Cardiac fibroblast (primary cell): ENCODE measurements around the gene ATP11B.

Experiments
- DNase-seq, 2 donors: peaks; one replicate each; pipeline versions ENCODE4 v3.0.0 to v3.0.0-alpha.2; 2010; ENCODE audit warnings: low read depth in 2 of 2
- H3K4me3 ChIP-seq, 2 donors: replicated peaks in 1 of 2; 1 replicate in 1 of 2; 2 replicates in 1 of 2; pipeline ENCODE4 v1.5.1; 2011; ENCODE audit warnings: low read depth in 2 of 2, low read length in 2 of 2, mild to moderate bottlenecking in 2 of 2, moderate library complexity in 1 of 2
- TF ChIP-seq, protein P1 (sequence below): IDR thresholded peaks from one replicate; pipeline ENCODE4 v1.5.1; 2011; ENCODE audit warnings: low read depth, mild to moderate bottlenecking, low read length, inconsistent platforms

The ATP11B gene

DNA sequence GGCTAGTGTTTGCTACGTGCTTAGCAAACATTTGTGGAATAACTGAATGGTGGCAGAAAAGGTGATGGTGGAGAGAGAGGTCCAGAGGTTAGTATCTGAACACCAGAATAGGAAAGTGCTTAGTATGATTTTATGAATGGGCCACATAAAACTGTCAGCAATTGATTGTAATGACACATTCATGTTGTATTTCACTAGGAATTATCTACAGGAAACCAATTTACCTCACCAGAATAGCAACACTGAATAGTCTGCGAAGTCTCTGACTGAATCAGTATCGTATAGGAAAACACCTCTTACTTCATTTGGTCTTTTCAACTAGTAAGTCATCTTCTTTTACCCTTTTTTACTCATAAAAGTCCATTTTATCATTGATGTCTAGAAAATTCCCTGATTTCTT lies 8.2 kb upstream of the ATP11B start:
- no peak overlapping the region for H3K4me3 ChIP-seq
- no peak for DNase-seq
- TF ChIP-seq, protein P1, sequence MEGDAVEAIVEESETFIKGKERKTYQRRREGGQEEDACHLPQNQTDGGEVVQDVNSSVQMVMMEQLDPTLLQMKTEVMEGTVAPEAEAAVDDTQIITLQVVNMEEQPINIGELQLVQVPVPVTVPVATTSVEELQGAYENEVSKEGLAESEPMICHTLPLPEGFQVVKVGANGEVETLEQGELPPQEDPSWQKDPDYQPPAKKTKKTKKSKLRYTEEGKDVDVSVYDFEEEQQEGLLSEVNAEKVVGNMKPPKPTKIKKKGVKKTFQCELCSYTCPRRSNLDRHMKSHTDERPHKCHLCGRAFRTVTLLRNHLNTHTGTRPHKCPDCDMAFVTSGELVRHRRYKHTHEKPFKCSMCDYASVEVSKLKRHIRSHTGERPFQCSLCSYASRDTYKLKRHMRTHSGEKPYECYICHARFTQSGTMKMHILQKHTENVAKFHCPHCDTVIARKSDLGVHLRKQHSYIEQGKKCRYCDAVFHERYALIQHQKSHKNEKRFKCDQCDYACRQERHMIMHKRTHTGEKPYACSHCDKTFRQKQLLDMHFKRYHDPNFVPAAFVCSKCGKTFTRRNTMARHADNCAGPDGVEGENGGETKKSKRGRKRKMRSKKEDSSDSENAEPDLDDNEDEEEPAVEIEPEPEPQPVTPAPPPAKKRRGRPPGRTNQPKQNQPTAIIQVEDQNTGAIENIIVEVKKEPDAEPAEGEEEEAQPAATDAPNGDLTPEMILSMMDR = no peak

DNA sequence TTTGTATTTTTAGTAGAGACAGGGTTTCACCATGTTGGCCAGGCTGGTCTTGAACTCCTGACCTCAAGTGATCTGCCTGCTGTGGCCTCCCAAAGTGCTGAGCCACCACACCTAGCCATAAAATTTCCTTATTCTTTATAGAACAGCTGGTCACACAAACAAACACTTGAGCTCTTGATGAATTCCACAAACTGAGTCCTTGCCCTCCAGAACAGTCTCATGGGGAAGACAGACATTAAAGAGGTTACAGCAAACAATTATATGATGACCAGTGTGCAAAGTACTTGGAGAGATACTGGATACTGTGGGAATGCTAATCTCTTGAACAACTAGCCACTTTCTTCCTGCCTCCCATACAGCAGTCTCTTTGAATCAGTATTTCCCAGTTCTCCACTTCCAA lies 7.5 kb upstream of the ATP11B start:
- no peak for DNase-seq
- no peak overlapping the region for H3K4me3 ChIP-seq
- TF ChIP-seq, protein P1 = no peak

DNA sequence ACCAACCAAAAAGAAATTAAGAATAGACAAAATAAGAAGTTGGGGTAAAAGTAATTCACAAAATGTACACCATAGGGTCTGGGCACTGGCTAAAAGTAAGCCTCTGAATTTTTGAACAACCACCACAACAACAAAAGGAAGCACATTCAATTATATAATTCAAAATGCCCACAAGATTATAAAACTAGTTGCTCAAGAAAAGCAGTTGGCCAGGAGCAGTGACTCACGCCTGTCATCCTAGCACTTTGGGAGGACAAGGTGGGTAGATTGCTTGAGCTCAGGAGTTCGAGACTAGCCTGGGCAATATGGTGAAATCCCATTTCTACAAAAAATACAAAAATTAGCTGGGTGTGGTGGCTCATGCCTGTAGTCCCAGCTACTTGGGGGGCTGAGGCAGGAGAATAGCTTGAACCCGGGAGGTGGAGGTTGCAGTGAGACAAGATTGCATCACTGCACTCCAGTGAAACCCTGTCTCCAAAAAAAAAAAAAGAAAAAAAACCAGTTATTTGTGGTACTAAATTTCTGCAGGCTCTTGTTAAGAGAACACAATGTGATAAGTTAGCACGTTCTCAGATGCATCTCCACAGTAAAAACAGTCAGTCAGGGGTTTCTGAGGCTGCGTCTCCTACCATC lies 6.6 kb upstream of the ATP11B start:
- TF ChIP-seq, protein P1 = no peak
- H3K4me3 ChIP-seq = no peak overlapping the region
- DNase-seq = peak in 1 of 2 donors; percentile 12

DNA sequence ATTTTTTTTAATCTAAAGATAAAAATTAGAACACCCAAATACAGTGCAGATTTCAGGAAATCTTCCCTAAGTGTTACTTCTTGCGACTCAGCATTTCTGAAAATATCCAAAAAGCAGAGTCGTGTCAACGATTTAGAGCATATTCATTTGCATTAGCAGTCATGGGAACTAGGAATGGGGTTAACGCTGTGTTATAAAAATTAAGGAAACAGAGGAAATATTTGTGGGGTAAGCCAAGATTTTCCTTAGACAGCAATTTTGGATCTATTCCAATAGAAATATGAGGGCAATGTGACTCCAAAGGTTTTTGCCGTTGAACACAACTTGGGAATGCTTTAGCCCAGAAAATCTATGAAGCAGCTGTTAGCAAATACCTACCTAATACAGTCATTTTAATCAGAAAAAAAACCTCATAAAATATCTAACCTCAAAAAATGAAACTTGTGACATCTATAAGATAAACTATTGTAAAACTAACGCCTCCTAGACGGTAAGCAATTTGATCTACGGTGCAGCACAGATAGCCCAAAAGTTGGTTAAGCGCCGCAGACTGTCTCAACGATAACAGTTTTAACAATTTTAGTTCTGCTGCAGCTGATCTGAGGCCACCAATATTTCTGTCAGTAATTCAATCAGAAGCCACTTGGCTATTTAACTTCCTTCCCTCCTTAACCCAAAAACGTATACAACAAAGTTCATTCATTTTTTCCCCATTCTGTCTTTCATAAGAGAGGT lies 5.8 kb upstream of the ATP11B start:
- peak; percentile 42 to 55 for DNase-seq

DNA sequence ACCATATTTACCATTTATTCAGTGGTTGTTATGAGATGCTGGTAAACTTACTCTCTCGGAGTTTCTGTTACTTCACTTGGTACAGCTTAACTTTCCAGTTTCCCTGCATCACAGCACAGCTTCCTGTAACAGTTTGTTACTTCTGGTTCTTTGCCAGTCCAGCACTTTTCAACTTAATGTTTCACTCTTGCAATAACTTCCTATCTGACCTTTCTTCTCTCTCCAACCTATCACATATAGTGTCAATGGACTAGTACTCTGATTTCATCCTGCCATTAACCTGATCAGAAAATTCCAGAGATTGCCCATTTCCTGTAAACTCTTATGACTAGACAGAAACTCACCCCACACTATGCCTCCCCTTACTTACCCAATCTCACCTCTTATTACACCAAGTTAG lies 3.9 kb upstream of the ATP11B start:
- DNase-seq = peak; percentile 17 to 45
- no peak overlapping the region for H3K4me3 ChIP-seq
- TF ChIP-seq, protein P1 = no peak

More for the DNA sequence above, 5.8 kb upstream of the ATP11B start:
- TF ChIP-seq, protein P1 = no peak
- no peak overlapping the region for H3K4me3 ChIP-seq

DNA sequence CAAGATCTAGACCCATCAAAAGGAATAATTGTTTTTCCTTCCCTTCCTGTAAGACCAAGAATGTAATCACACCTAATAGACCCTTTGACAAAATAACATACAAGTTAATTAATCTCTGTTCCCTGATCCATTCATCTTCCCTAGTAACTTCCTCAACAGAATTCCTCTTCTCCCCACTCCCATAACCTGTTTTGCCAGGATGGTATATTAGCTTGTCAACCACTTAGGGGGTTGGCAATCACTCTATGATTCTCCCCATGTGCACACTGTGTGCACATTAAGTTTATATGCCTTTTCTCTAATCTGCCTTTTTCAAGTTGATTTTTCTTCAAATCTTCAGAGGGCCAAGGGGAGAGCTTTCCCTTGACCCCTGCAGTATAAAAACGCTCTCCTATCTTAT lies 2.7 kb upstream of the ATP11B start:
- DNase-seq = no peak
- no peak overlapping the region for H3K4me3 ChIP-seq
- TF ChIP-seq, protein P1 = no peak
